ENCODE results near the gene TMEM82.
"Not testable (repeated sequence)": the region's sequence is repeated elsewhere in the genome, so short reads cannot be mapped to it uniquely, and the experiment has no call there.

The TMEM82 gene
- 0 to 0.06 (median 0) reads per million in 9 experiments for total RNA-seq

DNA sequence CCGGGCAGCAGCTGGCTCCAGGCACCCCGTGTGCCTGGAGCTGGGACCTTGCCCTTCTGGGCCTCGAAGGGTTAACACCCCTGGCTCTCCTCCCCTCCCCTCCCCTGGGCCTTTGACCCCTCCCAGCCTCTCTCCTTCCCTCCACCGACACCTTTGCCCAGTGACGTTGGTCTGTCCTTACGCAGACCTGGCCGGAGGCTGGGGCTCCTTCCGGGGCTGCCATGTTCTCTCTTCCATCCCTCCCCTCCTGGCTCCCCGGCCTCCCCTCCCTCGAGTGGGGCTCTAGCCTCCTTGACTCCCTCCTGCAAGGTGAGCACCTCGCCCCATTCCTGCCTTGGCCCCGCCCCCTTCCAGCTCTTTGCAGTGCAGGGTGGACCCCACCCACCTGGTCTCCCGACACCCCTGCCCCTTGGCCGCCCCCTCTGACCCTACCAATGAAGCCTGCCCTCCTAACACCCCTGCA is at the start of gene TMEM82:
Gene TMEM82 (plus strand): TSS at position 161 of the 463 bp plus-strand sequence. CDS start 61 bp downstream, at position 222.
- Mint-ChIP-seq H3K4me1 (ENCODE audit: low read depth in 2 of 2) (peaks cover 5 to 7% of the 10 kb centered on the region in 2 donors), H3K36me3 (ENCODE audit: insufficient read depth) (peaks cover 3% of the 10 kb centered on the region), H3K9me3 (no peaks in the 10 kb centered on the region), H3K4me3 (no peak within 1 kb of the TSS), H3K27me3 (peaks cover 0 to 8% of the 10 kb centered on the region in 2 donors), H3K27ac (peak within 1 kb of the TSS in 1 of 2 donors; percentile 72)
- ATAC-seq (replicated peaks): no peak
- no peak for DNase-seq

DNA sequence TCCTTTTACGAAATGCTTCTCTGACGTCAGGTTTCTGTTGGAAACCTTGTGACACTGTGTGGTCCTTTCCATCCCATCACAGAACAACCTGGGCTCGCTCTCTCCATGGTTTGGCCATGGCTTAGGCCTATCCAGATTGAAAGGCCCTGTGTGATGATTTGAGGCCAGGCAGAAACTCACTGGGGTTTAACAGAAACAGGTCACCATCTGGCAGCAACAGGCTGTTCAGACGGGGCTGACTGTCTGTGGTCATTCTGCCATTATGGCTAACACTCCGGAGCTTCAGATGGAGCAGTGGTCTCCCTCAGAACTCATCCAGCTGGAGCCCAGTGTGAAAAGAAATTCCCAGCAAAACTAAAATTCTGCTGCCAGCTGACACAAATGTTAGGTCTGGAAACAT is 48.9 kb upstream of the TMEM82 start:
- H3K27ac Mint-ChIP-seq: peak overlapping the region in 1 of 2 donors; percentile 29
- no peak for ATAC-seq (replicated peaks)
- no peak overlapping the region for H3K4me3 Mint-ChIP-seq

DNA sequence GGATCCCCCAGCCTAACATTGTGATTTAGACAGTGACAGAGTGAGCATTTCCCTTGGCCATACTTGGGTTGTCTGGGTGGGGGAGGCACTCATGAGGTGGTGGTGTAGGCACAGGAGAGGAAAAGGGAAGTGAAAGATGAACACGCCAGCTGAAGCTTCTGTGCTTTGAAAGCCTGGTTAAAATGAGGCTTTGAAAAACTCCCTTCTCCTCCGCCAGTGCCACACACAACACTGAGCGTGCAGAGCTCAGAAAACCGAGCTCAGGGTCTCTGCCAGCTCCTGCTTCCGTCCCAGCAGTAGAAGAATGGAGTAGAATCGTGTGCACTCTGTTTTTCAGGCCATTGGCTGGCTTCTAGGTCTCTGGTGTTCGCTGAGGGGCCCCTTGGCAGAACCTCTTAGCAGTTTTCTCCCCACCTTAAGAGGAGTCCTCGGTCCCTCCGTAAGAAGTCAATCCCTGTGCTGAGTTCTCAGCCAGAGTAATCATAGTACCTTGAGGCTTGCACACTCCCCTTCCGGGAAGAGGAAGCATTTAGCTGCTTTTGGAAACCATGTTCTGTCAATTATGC is 45.3 kb upstream of the TMEM82 start:
- Mint-ChIP-seq H3K27me3 (no peaks in the 10 kb centered on the region), H3K4me3 (peak overlapping the region; percentile 72 to 73), H3K9me3 (no peaks in the 10 kb centered on the region), H3K36me3 (ENCODE audit: insufficient read depth) (peaks cover 19% of the 10 kb centered on the region), H3K27ac (peak overlapping the region; percentile 69 to 90), H3K4me1 (ENCODE audit: low read depth in 2 of 2) (peaks cover 17 to 21% of the 10 kb centered on the region in 2 donors)
- peak; percentile 84 for ATAC-seq (replicated peaks)
- peak in 1 of 3 experiments; percentile 1 for DNase-seq

More for the DNA sequence above, 48.9 kb upstream of the TMEM82 start:
- H3K36me3 Mint-ChIP-seq (ENCODE audit: insufficient read depth): peaks cover 20% of the 10 kb centered on the region
- peaks cover 17 to 27% of the 10 kb centered on the region in 2 donors for H3K4me1 Mint-ChIP-seq (ENCODE audit: low read depth in 2 of 2)
- H3K27me3 Mint-ChIP-seq: no peaks in the 10 kb centered on the region
- H3K9me3 Mint-ChIP-seq: no peaks in the 10 kb centered on the region
- DNase-seq: no peak

DNA sequence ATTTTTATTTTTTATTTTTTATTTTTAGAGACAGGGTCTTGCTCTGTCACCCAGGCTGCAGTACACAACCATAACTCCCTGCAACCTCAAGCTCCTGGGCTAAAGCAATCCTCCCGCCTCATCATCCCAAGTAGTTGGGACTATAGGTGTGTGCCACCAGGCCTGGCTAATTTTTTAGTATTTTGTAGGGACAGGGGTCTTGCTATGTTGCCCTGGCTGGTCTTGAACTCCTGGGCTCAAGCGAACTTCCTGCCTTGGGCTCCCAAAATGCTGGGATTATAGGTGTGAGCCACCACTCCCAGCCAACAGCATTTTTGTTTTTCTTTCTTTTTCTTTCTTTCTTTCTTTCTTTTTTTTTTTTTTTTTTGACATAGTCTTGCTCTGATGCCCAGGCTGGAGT is 44.1 kb upstream of the TMEM82 start:
- Mint-ChIP-seq H3K27ac (no peak overlapping the region), H3K4me3 (no peak overlapping the region)

DNA sequence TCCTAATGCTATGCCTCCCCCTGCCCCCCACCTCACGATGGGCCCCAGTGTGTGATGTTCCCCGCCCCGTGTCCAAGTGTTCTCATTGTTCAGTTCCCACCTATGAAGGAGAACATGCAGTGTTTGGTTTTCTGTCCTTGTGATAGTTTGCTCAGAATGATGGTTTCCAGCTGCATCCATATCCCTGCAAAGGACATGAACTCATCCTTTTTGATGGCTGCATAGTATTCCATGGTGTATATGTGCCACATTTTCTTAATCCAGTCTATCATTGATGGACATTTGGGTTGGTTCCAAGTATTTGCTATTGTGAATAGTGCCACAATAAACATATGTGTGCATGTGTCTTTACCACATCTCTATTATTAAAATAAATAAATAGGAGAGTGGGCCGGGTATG is 43.0 kb upstream of the TMEM82 start:
- ATAC-seq (replicated peaks); H3K27me3 Mint-ChIP-seq; H3K9me3 Mint-ChIP-seq; H3K27ac Mint-ChIP-seq; H3K4me3 Mint-ChIP-seq; DNase-seq: not testable (repeated sequence)
- Mint-ChIP-seq H3K36me3 (ENCODE audit: insufficient read depth) (peaks cover 29% of the 10 kb centered on the region), H3K4me1 (ENCODE audit: low read depth in 2 of 2) (peaks cover 18 to 24% of the 10 kb centered on the region in 2 donors)

More for the DNA sequence above, 44.1 kb upstream of the TMEM82 start:
- Mint-ChIP-seq H3K4me1 (ENCODE audit: low read depth in 2 of 2) (peaks cover 19 to 21% of the 10 kb centered on the region in 2 donors), H3K27me3 (no peaks in the 10 kb centered on the region), H3K36me3 (ENCODE audit: insufficient read depth) (peaks cover 29% of the 10 kb centered on the region), H3K9me3 (no peaks in the 10 kb centered on the region)
- DNase-seq (no peak), ATAC-seq (replicated peaks) (no peak)

DNA sequence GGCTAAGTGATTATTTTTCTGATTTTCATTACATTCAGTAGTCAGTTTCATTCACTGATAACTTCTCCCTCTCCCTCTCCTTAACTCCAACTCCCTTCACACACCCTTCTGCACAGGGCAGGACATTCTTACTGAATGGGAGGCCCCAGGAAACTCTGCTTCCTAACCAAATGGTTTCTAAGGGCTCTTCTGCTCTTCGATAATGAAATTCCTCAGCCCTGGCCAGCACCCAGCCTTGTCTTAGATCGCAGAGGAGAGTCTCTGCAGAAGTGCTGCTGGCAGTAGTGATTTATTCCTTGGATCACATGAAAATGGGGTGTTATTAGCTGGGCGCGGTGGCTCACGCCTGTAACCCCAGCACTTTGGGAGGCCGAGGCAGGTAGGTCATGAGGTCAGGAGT is 41.8 kb upstream of the TMEM82 start:
- Mint-ChIP-seq H3K4me1 (ENCODE audit: low read depth in 2 of 2) (peaks cover 21 to 28% of the 10 kb centered on the region in 2 donors), H3K4me3 (no peak overlapping the region), H3K36me3 (ENCODE audit: insufficient read depth) (peaks cover 32% of the 10 kb centered on the region), H3K9me3 (no peaks in the 10 kb centered on the region), H3K27ac (no peak overlapping the region), H3K27me3 (no peaks in the 10 kb centered on the region)
- DNase-seq: no peak
- no peak for ATAC-seq (replicated peaks)

DNA sequence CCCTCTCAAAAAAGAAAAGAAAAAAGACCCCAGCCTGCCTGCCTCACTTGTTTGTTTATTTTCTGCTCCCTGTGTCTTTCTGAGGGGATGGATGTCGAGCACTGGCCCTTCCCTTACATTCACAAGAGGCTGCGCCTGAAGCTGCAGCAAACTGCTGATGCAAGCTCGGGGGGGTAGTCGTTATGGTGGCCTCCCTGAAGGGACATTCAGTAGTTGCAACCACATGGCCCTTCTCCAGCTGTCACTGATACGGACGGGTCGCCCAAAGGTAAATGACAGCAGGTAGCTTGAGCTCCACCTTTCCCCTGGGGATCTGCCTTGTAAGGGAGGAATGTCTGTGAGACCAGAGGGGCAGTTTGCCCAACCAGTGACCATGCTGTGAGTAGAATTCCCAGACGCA is 40.5 kb upstream of the TMEM82 start:
- no peaks in the 10 kb centered on the region for H3K9me3 Mint-ChIP-seq
- peaks cover 26 to 27% of the 10 kb centered on the region in 2 donors for H3K4me1 Mint-ChIP-seq (ENCODE audit: low read depth in 2 of 2)
- peaks cover 31% of the 10 kb centered on the region for H3K36me3 Mint-ChIP-seq (ENCODE audit: insufficient read depth)
- H3K27me3 Mint-ChIP-seq: no peaks in the 10 kb centered on the region
- no peak overlapping the region for H3K27ac Mint-ChIP-seq
- ATAC-seq (replicated peaks) (no peak), DNase-seq (no peak)
- no peak overlapping the region for H3K4me3 Mint-ChIP-seq

DNA sequence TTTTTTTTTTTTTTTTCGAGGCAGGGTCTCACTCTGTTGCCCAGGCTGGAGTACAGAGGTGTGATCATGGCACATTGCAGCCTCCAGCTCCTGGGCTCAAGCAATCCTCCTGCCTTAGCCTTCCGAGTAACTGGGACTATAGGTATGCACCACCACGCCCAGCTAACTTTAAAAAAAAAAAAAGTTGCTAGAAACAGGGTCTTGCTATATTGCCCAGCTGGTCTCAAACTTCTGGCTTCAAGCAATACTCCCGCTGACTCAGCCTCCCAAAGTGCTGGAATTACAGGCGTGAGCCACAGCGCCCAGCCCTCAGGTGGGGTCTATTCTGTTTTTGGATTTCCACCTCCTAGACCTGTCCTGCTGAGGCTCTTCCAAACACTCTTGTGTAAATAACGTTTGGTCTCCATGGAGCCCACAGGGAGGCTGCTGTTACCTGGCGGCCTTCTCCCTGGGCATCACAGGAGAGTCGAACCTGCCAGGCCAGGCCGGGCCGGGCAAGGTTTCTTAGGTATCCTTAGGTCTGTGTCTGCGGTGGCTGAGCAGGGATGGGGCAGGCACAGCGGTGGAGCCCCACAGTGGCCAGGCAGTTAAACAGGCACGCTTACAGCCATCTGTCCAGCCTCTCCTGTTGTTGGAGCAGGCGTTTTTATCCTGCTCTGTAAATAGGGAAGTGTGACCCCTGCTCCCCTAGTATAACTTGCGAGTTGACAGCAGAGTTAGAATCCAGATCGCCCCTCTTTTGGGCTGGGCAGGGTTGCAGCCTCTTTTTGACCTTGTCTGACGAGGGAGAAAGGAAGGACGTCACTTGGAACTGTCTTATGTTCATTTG is 39.4 kb upstream of the TMEM82 start:
- peaks cover 19 to 20% of the 10 kb centered on the region in 2 donors for H3K4me1 Mint-ChIP-seq (ENCODE audit: low read depth in 2 of 2)
- H3K9me3 Mint-ChIP-seq: no peaks in the 10 kb centered on the region
- DNase-seq: no peak
- H3K27me3 Mint-ChIP-seq: no peaks in the 10 kb centered on the region
- no peak for ATAC-seq (replicated peaks)
- H3K36me3 Mint-ChIP-seq (ENCODE audit: insufficient read depth): peaks cover 28% of the 10 kb centered on the region
- H3K27ac Mint-ChIP-seq: peak overlapping the region in 1 of 2 donors; percentile 71
- no peak overlapping the region for H3K4me3 Mint-ChIP-seq

DNA sequence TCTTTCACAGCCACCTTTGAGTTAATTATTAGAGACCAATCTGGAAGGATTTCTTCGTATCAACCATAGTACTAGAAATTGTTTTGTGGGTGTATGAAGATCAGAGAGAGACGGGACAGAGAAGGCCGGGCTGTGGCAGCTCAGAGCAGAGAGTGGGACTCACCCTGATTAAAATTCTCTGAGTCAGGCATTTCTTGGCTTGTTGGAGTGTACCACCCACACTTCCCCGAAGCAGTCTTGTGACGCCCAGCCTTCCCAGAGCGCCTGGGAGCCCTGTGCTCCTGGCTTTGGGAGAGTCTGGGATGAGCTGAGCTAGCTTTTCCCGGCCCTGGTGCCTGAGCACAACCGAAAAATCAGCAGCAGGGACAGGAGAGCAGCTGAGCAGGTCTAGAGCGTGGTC is 38.7 kb upstream of the TMEM82 start:
- Mint-ChIP-seq H3K9me3 (no peaks in the 10 kb centered on the region), H3K36me3 (ENCODE audit: insufficient read depth) (peaks cover 25% of the 10 kb centered on the region), H3K27me3 (no peaks in the 10 kb centered on the region), H3K4me1 (ENCODE audit: low read depth in 2 of 2) (peaks cover 19 to 20% of the 10 kb centered on the region in 2 donors), H3K4me3 (no peak overlapping the region), H3K27ac (peak overlapping the region in 1 of 2 donors; percentile 71)
- no peak for DNase-seq
- no peak for ATAC-seq (replicated peaks)

DNA sequence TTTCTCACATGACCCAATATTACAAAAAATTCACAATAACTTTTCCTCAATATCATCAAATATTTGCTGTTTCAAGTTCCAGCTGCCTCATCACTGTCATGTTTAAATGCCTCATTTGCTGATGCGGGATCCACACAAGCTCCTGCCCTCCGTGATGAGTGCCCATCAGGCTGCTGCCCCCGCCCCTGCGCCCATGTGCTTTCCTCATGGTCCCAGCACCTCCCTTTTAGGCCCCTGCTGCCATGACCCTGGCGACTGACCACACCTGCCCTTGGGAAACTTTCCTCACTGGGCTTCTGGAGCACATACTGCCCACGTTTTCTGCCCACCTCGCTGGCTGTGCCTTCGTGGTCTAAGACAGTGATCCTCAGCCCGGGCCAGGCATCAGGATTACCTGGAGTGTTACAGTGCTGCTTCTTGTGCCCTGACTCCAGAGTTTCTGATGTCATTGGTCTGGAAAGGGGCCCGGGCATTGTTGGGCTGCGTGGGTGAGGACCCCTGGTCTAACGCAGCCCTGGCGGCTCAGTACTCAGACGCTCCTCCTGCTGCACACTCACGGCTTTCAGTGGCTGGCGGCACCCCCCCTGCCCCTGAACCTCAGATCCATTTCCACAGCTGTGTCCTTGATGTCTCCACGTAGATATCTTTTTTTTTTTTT is 37.6 kb upstream of the TMEM82 start:
- ATAC-seq (replicated peaks) (no peak), DNase-seq (no peak)
- no peaks in the 10 kb centered on the region for H3K9me3 Mint-ChIP-seq
- H3K4me1 Mint-ChIP-seq (ENCODE audit: low read depth in 2 of 2): peaks cover 21 to 25% of the 10 kb centered on the region in 2 donors
- no peaks in the 10 kb centered on the region for H3K27me3 Mint-ChIP-seq
- H3K4me3 Mint-ChIP-seq: no peak overlapping the region
- H3K36me3 Mint-ChIP-seq (ENCODE audit: insufficient read depth): peaks cover 24% of the 10 kb centered on the region
- no peak overlapping the region for H3K27ac Mint-ChIP-seq

DNA sequence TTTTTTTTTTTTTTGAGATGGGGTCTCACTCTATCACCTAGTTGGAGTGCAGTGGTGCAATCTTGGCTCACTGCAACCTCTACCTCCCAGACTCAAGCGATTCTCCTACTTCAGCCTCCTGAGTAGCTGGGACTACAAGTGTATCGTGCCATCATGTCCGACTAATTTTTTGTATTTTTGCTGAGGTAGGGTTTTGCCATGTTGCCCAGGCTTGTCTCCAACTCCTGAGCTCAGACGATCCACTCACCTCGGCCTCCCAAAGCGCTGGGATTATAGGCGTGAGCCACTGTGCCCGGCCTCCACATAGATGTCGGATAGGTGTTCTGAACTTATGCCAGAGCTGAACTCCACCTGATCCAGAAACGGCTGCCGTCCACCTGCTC is 37.1 kb upstream of the TMEM82 start:
- H3K4me3 Mint-ChIP-seq: no peak overlapping the region
- H3K9me3 Mint-ChIP-seq: no peaks in the 10 kb centered on the region
- H3K27me3 Mint-ChIP-seq: no peaks in the 10 kb centered on the region
- peaks cover 24% of the 10 kb centered on the region for H3K36me3 Mint-ChIP-seq (ENCODE audit: insufficient read depth)
- no peak overlapping the region for H3K27ac Mint-ChIP-seq
- DNase-seq (no peak), ATAC-seq (replicated peaks) (no peak)
- H3K4me1 Mint-ChIP-seq (ENCODE audit: low read depth in 2 of 2): peaks cover 24 to 27% of the 10 kb centered on the region in 2 donors

DNA sequence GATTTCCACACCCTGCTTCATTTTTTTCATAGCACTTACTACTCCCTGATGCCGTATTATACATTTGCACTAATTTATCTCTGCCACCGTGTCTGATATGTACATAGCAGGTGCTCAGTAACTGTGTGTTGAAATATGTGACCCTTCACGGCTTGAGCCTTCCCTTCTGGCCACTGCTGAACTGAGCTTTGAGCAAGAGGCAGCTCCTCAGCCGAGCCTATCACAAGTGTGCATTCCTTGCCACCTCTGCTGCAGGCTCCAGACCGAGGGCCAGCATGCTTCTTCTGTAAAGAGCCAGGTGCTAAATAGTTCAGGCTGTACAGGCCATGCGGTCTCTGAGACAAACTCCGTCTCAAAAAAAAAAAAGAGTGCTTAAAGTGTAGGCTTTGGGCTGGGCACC is 35.5 kb upstream of the TMEM82 start:
- H3K27ac Mint-ChIP-seq: no peak overlapping the region
- ATAC-seq (replicated peaks) (no peak), DNase-seq (no peak)
- H3K4me1 Mint-ChIP-seq (ENCODE audit: low read depth in 2 of 2): peaks cover 25 to 32% of the 10 kb centered on the region in 2 donors
- H3K4me3 Mint-ChIP-seq: no peak overlapping the region
- H3K27me3 Mint-ChIP-seq: no peaks in the 10 kb centered on the region
- peaks cover 30% of the 10 kb centered on the region for H3K36me3 Mint-ChIP-seq (ENCODE audit: insufficient read depth)
- no peaks in the 10 kb centered on the region for H3K9me3 Mint-ChIP-seq

DNA sequence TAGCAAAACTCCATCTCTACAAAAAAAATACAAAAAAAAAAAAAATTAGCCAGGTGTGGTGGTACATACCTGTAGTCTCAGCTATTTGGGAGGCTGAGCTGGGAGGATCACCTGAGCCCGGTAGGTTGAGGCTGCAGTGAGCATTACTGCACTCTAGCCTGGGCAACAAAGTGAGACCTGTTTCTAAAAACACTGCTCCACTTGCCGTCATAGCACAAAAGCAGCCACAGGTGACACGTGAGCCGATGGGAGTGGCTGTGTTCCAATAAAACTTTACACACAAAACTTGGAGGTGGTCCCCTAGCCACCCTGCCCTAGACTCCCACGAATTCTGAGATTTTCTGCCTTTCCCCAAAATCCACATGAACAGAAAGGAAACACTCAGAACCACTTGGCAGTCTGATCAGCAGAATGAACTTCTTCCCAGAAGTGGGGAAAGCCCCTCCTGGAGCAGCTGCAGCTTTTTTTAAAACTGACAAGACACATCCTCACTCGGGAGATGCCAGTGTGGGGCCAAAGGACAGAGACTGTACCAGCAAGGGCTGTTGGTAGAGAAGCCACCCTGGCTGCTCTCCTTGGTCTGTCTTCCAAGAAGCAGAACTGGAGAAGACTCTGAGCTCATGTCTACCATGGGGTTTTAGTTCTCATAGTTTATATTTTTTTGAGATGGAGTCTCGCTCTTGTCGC is 34.9 kb upstream of the TMEM82 start:
- no peak overlapping the region for H3K4me3 Mint-ChIP-seq
- H3K4me1 Mint-ChIP-seq (ENCODE audit: low read depth in 2 of 2): peaks cover 21 to 36% of the 10 kb centered on the region in 2 donors
- DNase-seq (no peak), ATAC-seq (replicated peaks) (no peak)
- H3K27ac Mint-ChIP-seq: no peak overlapping the region
- H3K36me3 Mint-ChIP-seq (ENCODE audit: insufficient read depth): peaks cover 23% of the 10 kb centered on the region
- no peaks in the 10 kb centered on the region for H3K9me3 Mint-ChIP-seq
- H3K27me3 Mint-ChIP-seq: no peaks in the 10 kb centered on the region

Measured in effector memory CD8-positive, alpha-beta T cell (primary cell).